AG08395 (cell line): ENCODE data around the gene NDN.
A peak's percentile ranks its signal among the peaks of the same experiment; 100 is the strongest.
"Not testable (repeated sequence)": the region's sequence is repeated elsewhere in the genome, so short reads cannot be mapped to it uniquely, and the experiment has no call there.

ENCODE experiments used
- DNase-seq: peaks from one replicate; pipeline ENCODE4 v3.0.0; 2012; ENCODE audit warnings: mixed read lengths, low spot score

The NDN gene

GRCh38 chr15:23687143-23687470 is at the start of gene NDN:
TSS of gene NDN (minus strand) at chr15:23687305. CDS start at chr15:23687217, 88 bp downstream.
- DNase-seq: peak; percentile 69

GRCh38 chr15:23736033-23736673 is 49.0 kb upstream of the NDN start:
- no peak for DNase-seq

- DNase-seq: no peak
These were observed 47.8 kb upstream of the NDN start for GRCh38 chr15:23734862-23735261.

- DNase-seq: not testable (repeated sequence)
These were observed 27.0 kb upstream of the NDN start for GRCh38 chr15:23713874-23714656.

GRCh38 chr15:23708332-23708731 is 21.2 kb upstream of the NDN start:
- no peak for DNase-seq

- DNase-seq: no peak
These were observed 8.2 kb upstream of the NDN start for GRCh38 chr15:23695282-23695681.

- no peak for DNase-seq
These were observed 7.5 kb upstream of the NDN start for GRCh38 chr15:23694592-23694991.

GRCh38 chr15:23690450-23690852 is 3.3 kb upstream of the NDN start:
- peak; percentile 51 for DNase-seq

- no peak for DNase-seq
These were observed 2.9 kb upstream of the NDN start for GRCh38 chr15:23690015-23690414.

- DNase-seq: no peak
These were observed 501 bp downstream of the NDN start for GRCh38 chr15:23686466-23687142.

- DNase-seq: no peak
These were observed 15.6 kb downstream of the NDN start for GRCh38 chr15:23671481-23671880.

- no peak for DNase-seq
These were observed 16.1 kb downstream of the NDN start for GRCh38 chr15:23670970-23671369.

- no peak for DNase-seq
These were observed 23.9 kb downstream of the NDN start for GRCh38 chr15:23663232-23663631.

- DNase-seq: peak; percentile 10
These were observed 38.1 kb downstream of the NDN start for GRCh38 chr15:23648920-23649515.

GRCh38 chr15:23647421-23648370 is 39.4 kb downstream of the NDN start, which contains the start of gene MAGEL2:
TSS of gene MAGEL2 (minus strand) at chr15:23647867. CDS start at chr15:23647742, 125 bp downstream.
- DNase-seq: no peak

GRCh38 chr15:23647001-23647295 is 40.2 kb downstream of the NDN start:
- DNase-seq: no peak

GRCh38 chr15:23646165-23647000 is 40.7 kb downstream of the NDN start:
- no peak for DNase-seq

GRCh38 chr15:23645371-23646164 is 41.5 kb downstream of the NDN start:
- no peak for DNase-seq

GRCh38 chr15:23644829-23645228 is 42.3 kb downstream of the NDN start:
- no peak for DNase-seq
